HG03432 (cell line): ENCODE results near the gene GAB3.
A peak's percentile ranks its signal among the peaks of the same experiment; 100 is the strongest.
"Not testable (repeated sequence)": the region's sequence is repeated elsewhere in the genome, so short reads cannot be mapped to it uniquely, and the experiment has no call there.

ENCODE experiments used
- ATAC-seq: cut with Tn5 transposase; IDR thresholded peaks from one replicate; pipeline ENCODE4 v1.9.1; 2021; ENCODE audit warnings: mild to moderate bottlenecking, moderate library complexity; ENCODE audit not compliant: unreplicated experiment

Gene GAB3

GRCh38 chrX:154721155-154721554 lies 29.7 kb downstream of the GAB3 start:
- ATAC-seq = no peak

GRCh38 chrX:154720067-154720466 lies 30.8 kb downstream of the GAB3 start:
- ATAC-seq = no peak

- no peak for ATAC-seq
These were observed 31.7 kb downstream of the GAB3 start for GRCh38 chrX:154719132-154719675.

GRCh38 chrX:154718616-154719015 lies 32.3 kb downstream of the GAB3 start:
- no peak for ATAC-seq

- no peak for ATAC-seq
These were observed 33.1 kb downstream of the GAB3 start for GRCh38 chrX:154717824-154718223.

- ATAC-seq = no peak
These were observed 35.1 kb downstream of the GAB3 start for GRCh38 chrX:154715825-154716224.

- ATAC-seq = no peak
These were observed 36.0 kb downstream of the GAB3 start for GRCh38 chrX:154714925-154715324.

- ATAC-seq = peak; percentile 96
These were observed 37.8 kb downstream of the GAB3 start for GRCh38 chrX:154712781-154713740.

GRCh38 chrX:154711264-154711663 lies 39.6 kb downstream of the GAB3 start:
- ATAC-seq = no peak

GRCh38 chrX:154710309-154710708 lies 40.6 kb downstream of the GAB3 start:
- ATAC-seq = no peak

GRCh38 chrX:154698630-154699248 lies 52.1 kb downstream of the GAB3 start:
- no peak for ATAC-seq

GRCh38 chrX:154696676-154697045 lies 54.2 kb downstream of the GAB3 start:
- no peak for ATAC-seq

- ATAC-seq = no peak
These were observed 54.8 kb downstream of the GAB3 start for GRCh38 chrX:154695911-154696675.

GRCh38 chrX:154693394-154693793 lies 57.5 kb downstream of the GAB3 start:
- ATAC-seq = no peak

GRCh38 chrX:154690438-154690837 lies 60.4 kb downstream of the GAB3 start:
- not testable (repeated sequence) for ATAC-seq

GRCh38 chrX:154672084-154672483 lies 78.8 kb downstream of the GAB3 start:
- ATAC-seq = not testable (repeated sequence)

GRCh38 chrX:154670848-154671247 lies 80.0 kb downstream of the GAB3 start:
- ATAC-seq = not testable (repeated sequence)

- ATAC-seq = no peak
These were observed 89.0 kb downstream of the GAB3 start for GRCh38 chrX:154661899-154662298.

- no peak for ATAC-seq
These were observed 89.7 kb downstream of the GAB3 start for GRCh38 chrX:154661170-154661569.

- no peak for ATAC-seq
These were observed 90.3 kb downstream of the GAB3 start for GRCh38 chrX:154660541-154660940.

- no peak for ATAC-seq
These were observed 91.9 kb downstream of the GAB3 start for GRCh38 chrX:154658957-154659356.
